GM19025 (cell line): ENCODE results near the gene RAE1.
"Not testable (repeated sequence)": the region's sequence is repeated elsewhere in the genome, so short reads cannot be mapped to it uniquely, and the experiment has no call there.

Source experiments
- ATAC-seq: cut with Tn5 transposase; IDR thresholded peaks from one replicate; pipeline ENCODE4 v1.9.1; 2021; ENCODE audit warnings: mild to moderate bottlenecking, low read depth, moderate library complexity; ENCODE audit not compliant: unreplicated experiment

Gene RAE1

DNA sequence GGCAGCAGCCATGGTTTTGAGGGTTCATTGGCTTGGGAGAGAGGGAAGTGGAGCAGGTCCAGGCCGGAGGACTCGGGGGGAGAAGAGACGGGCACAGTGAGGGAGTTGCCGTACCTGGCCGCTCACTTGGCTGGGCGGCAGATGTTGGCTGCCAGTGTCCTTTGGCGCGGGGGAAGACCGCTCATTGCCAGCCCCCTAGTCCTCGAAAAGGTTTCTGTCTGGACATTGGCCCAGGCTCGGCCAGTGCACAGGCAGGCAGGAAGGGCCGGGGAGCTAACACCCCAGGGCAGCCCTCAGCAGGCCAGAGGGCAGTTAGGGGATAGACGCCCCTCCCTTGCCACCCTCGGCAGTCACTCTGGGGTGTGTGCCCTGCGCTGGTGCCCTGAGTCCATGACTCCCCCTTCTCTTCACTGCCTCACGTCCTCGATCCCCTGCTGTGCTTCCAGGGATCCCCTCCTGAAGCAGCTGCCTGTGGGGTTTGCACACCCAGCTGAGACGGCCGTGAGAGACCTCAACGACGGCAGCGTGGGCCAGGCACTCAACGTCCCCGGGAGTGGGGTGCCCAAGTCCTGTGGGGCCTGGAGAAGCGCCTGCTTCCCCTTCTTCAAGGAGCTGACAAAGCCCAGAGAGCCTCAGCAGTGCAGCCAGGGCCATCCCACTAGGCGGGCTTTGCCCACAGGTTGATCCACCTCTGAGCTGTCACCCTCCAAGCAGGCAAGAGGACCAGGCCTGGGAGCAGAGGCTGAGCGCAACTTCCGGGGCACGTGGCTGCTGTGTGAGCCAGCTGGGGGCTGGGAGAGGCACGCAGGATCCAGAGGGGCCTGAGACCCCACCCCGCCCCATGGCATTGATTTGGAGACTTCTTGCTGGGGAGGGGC is 60.6 kb downstream of the RAE1 start:
- no peak for ATAC-seq

DNA sequence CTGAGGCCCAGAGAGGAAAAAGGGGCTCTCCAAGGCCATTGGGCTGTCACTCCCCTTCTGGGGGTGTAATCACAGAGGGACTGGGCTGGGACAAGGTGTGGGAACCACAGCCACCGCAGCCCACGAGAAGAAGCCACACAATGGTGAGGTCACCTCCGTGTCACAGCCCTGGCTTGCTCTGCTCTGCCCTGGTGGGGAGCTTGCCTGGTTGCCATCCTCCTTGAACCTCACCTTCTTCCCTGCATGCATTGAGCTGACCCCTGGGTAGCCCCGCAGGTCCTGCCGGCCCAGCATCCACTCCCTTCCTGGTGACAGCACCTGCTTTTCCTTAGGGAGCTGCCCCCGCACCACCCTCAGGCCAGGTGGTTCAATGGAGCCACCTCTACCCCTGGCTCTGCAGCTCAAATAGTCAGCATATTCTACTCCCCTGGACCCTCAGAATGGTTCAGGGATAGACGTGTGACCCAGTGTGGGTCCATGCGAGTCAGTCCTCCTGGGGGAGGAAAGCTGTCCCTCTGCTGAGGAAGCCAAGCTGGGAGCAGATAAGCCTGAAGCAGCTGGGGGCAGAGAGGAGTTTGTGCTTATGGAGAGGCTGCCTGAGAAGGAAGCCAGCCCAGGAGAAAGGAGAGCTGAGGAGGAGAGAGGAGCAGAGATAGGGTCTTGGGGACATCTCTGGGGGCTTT is 61.4 kb downstream of the RAE1 start:
- no peak for ATAC-seq

DNA sequence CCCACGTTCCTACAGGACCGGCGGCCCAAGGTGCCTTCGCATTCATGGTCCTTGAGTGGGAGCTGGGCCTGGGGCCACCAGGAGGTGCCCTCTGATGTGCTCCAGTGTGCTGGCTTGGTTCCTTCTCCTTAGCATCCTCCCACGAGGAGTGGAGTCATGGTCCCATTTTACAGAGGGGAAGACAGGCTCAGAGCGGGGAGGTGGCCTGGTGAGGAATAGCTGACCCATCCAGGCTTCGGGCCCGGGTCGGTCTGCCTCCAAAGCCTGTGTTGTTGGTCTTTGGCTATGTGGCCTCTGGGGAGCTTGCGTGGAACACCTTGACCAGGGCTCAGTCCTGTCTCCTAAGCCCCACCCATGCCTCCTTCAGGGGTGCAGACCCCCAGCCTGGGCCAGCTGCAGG is 62.9 kb downstream of the RAE1 start:
- no peak for ATAC-seq

DNA sequence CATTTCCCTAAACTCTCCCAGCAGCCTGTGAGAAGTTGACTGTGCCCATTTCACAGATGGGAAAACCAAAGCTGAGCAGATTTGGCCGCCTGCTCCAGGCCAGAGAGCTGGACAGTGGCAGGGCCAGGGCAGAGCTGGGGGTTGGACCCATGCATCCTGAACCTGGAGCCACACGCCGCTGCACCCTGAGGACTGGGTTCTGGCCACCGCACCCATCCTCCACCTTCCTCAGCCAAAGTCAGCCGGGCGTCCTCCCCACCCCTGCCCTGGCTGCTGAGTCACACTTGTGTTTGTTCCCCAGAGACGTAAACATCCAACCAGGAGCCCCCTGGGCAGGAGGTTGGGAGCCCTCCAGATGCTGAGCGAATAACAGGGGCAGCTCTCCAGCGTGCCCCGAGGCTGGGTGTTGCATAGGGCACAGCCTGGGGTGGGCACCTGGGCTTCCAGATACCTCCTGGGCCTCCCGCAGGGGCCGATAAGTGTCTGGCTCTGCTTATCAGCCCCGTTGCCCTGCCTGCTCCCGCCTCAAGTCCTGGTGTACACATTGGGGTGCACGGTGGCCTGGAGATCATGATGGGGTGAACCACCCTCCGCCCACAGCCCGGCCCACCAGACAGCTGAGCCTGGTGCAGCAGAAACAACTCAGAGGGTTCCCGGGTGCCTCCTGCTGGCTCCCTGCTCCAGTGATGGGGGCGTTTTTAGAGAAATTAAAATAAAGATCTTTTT is 64.0 kb downstream of the RAE1 start:
- no peak for ATAC-seq

DNA sequence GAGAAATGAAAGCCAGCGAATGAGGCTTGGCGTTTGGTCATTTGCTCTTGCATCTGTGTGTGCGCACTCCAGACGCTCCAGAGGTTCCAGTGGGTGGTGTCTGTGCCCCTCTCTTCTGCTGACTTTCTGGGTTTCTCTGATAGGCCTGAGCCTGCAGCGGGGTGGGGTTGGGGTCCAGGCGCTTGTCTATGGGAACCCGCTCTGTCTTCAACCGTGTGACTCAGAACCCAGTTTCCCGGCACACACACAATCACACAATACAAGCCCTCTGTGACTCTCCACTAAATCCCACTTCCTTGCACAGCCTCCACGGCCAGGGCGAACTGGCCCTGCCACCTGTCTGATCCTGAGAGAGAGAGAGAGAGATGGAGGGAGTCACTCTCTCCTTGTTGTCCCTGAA is 64.7 kb downstream of the RAE1 start:
- ATAC-seq: no peak

DNA sequence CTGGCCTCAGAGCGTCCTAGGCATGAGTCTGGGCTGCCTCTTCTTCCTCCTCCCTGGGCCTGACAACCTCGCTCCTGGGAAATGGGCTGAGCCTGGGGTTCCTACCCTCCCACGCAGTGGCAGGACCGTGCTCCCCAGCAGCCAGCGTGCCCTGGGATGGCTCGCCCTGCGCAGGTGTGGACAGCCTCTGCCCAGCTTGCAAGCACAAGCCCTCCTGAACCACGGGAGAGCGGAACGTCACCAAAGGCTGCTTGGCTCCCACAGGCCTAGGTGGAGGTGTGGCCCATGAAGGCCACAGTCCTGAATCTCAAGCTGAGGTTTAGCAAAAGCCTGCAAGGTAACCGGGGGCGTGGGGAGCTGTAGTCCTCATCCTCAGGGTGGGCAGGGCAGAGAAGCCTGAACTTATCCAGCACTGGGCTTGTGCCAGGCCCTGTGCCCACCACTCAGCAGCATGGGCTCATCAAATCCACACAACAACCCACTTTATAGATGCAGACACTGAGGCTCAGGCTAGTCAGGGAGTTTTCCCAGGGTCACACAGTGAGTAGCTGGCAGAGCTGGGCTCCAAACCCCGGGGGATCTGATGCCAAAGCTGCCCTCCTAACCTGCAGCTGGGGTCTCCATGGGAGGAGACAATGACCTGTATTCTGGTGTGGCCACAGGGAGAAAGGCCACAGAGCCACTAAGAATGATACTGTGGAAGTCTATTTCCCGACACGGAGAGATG is 65.4 kb downstream of the RAE1 start:
- ATAC-seq: no peak

DNA sequence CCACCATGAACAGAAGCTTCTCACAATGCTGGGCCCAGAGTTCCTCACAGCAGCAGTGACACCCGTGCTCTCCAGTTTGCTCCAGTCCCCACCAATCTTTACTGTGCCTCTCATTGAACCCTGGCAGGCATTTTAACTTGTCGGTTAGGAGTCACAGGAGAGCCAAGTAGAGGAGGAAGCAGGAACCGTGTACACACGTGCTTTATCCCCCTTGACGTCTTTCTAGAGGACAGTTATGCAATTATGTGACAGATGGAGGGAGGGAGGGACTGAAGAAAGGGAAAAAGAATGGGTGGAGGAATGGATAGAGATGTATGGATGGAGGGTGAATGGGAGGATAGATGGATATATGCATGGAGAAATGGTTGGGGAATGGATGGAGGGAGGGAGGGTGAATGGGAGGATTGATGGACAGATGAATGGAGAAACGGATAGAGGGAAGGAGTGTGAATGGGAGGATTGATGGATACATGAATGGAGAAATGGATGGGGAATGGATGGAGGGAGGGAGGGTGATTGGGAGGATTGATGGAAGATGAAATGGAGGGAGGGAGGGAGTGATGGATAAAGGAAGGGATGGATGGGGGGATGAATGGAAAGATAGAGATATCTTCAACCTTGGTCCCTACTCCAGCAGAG is 66.1 kb downstream of the RAE1 start:
- ATAC-seq: no peak

DNA sequence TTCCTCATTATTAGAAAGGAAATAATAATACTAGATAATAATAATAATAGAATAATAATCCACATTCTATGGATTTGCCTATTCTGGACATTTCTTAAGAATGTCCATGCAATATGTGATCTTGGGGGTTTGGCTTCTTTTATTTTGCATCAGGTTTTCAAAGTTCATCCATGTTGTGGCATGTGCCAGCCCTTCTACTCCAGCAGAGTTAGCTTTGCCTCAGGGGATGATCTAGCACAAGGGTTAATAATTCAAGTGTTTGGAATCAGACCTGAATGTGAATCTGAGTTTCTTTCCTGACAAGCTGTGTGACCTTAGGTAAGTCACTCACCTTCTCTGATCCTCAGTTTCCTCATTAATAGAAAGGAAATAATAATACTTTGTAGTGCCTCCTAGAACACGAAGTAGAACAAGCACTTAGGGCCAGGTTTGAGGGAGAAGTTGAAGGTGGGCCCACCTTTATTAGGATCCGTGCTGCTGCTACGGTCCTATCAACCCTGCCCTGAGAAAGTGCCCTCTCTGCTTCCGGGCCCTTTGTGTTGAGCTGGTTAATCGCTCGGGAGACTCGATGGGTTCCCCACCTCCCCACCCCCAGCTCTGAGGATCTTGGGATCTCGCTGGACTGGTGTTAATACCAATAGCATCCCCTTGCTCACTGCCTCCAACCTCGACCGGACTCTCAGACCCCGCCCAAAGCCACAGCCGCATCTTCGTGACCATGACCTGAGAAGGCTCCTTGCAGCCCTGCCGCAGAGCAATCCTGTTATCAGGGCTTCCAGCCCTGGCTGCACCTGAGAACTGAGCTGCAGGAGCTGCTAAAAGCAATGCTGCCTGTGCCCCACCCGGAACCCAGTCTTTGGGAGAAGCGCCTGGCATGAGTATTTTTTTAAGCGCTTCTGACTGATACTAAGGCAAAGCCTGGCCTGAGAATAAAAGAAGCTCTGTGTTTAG is 67.0 kb downstream of the RAE1 start:
- ATAC-seq: no peak

DNA sequence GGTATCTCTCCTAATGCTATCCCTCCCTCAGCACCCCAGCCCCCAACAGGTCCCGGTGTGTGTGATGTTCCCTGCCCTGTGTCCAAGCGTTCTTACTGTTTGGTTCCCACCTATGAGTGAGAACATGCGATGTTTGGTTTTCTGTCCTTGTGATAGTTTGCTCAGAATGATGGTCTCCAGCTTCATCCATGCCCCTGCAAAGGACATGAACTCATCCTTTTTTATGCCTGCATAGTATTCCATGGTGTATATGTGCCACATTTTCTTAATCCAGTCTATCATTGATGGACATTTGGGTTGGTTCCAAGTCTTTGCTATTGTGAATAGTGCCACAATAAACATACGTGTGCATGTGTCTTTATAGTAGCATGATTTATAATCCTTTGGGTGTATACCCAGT is 68.4 kb downstream of the RAE1 start:
- ATAC-seq: not testable (repeated sequence)

DNA sequence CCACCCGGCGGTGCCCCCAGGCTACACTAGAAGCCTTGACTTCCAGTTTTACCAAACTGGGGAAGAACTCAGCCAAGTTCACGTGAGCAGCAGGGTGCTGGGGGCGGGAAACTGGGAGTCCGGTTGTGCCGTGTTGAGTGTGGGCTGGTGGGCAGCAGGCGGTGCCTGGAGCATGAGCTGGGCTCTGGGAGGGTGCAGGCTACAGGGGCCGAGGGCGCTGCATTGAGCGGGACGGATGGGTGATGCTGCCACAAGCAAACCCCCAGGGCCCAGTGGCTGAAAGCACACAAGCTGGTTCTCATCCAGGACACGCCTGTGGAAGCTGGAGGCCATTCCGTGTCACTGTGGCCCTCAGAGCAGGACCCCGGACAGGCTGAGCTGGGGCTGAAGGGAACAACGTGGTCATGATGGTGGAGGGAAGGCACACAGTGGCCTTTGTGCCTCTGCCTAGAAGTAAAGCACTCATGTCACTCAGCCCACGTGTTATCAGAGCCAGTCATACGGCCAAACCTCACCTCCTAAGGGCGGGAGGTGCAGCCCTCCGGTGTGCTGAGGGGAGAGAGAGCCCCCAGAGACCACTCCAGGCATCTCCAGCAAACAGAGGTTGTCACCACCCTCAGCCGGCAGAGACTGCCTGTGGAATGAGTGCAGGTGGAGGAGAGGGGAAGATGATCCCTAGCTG is 69.7 kb downstream of the RAE1 start:
- no peak for ATAC-seq

DNA sequence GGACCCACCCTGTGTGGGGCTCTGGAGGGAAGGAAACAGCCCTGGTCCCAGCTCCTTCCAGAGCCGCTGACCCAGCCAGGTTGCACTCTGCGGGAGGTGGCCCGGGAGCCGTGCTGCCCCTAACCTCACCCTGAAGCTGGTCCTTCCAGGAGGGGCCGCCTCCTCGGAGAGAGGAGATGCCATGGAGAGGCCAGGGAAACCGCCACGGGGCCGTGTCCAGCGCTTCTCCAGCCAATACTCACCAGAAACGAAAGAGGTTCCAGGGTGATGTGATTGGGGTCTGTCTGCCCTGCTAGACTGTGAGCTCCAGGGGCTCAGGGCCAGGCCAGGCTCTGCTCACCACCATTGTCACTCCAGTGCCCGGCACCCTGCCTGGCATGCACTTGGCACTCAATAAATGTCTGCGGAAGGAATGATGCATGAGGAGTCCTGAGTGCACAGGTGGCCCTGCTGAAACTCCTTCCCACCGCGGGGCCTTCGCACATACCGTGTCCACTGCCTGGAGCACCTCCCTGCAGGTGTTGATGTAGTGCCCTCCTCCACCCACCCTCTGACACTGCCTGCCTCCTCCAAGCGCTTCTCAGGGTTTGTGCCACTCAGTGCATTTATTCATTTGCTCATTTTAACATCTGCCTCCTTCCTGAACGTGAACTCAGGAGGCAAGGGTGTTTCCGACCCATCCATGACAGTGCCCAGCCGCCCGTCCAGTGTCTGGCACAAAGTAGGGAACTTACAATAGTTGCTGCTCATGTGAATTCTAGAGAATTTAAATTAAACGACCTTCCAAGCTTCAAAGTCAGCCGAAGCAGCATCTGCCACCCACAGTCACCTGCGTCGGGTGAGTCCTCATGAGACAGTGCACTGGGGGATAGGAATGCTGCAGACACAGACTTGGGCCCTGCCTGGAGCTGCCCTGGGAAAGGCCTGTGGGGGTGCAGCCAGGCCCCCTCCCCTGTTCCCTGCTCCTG is 70.5 kb downstream of the RAE1 start:
- ATAC-seq: no peak

DNA sequence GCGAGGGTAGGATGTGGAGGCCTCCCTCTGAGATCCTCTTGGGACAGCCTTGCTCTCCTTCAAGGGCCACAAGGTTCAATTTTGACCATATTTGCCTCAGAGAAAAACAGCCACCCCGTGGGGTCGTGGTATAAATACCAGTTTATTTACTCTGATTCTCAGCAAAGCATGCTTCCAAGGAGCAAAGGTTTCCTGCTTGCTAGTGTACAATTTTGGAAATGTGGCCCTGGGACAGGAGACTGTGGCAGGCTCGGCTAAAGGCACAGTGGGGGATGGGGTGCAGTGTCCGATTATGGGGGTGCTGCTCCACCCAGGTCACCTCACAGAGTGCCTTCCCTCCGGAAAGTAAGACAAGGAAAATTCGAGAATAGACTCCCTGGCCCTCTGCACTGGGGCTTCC is 71.2 kb downstream of the RAE1 start:
- ATAC-seq: no peak

DNA sequence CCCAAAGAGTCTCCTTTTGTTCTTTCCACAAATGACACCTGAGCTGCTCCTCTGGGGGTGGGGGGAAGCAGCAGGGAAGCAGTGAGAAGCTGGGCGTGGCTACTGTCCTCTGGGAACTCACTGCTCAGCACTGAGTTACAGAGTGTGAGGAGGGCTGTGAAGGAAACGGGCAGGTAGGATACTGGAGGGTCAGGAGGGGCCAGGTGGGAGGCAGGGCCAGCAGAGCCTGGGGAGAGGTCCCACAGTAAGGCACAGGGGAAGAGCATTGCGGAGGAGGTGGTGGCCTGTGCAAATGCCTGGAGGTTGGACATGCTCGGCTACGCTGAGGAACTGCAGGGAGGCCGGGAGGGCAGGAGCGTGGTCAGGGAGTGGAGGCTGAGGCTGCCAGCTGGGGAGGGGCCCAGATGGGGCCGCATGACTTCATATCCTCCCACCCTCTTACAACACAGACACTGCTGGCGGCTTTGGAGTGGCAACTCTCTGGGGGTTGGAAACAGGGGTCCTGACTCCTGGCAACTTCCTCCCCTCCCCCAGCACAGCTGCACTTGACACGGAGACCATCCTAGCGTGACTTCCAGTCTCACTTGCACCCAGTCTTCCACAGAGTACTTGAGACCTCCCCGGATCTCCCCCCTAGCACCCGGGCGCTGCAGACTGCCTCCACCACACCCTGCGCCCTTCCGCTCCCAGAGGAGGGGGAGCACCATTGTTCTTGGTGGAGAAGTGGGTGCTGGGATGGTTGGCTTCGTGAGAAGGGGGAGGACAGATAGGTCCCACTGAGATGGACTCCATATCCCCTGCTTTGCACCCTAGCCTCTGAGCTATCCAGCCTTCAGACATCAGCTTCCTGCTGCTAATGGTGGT is 74.3 kb downstream of the RAE1 start:
- ATAC-seq: no peak

DNA sequence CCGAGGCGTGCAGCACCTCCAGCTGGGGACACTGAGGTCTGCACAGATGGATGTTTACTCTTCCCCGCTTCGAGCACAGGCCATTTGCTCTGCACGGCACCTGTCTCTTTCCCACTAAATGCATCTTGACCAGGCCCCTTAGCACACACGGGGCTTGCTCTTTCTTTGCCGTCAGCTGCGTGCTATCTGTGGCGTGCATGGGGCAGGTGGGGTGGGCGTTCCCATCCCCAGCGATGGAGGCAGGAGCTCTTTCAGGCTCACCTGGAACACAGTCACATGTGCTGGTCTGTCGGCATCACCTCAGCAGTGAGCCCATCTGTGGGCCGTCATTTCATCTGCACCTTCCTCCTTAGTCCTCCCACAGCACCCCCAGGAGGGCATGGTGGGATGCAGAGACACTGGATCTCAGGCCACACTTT is 75.2 kb downstream of the RAE1 start:
- no peak for ATAC-seq

DNA sequence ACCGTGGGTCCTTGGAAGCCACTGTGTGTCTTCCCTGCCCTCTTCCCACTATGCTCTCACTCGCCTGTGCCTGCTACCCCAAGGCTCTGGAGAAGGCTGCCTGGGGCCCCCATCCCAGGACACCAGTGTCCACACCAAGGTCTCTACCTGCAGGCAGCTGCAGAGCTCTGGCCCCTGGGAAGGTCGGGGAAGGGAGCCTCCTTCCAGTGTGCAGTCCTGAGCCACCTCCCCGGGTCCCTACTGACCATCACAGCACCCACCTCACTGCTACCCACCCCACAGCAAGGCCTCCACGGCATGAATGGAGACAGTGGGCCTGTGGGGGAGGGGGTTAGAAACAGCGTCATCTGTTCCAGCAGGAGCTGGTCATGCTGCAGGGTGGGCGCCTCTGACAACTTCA is 75.8 kb downstream of the RAE1 start:
- ATAC-seq: no peak

DNA sequence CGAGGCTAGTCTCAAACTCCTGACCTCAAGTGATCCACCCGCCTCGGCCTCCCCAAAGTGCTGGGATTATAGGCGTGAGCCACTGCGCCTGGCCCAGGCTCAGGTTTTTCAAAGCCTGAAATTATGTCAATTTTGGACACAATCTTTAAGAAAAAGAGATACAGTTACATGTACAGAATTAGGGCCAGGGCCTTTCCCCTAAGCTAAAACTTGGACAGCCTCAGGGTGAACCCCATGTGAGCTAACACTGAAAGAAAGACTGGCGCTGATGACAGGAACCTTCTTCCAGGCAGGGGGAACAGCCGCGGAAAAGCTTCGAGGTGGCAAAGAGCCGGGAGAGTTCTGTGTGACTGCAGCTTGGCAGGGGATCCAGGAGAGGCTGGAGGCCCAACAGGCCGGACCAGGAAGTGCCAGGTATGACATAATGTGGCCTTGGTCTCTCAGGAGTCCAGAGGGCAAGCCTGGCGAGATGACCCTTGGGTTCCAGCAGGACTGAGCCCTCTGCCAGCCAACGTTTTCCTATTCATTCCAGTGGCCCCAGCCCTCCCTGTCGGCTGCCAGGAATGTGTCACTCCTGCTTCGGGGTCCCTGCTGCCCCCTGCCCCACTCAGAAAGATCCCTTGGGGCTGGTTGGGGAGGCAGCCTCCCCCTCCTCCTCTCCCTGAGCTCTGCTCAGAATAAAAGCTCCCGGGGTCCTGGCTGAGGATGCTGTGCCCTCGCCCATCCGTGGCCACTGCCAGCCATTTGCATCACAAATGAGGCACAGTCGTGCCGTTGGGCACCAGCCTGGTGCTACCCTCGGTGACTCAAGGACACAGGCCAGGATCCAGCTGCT is 77.5 kb downstream of the RAE1 start:
- ATAC-seq: no peak
